ENCODE results near the gene DUSP7. TPM values are rescaled to one million over a fixed set of nuclear protein-coding genes. Genes with fewer than 3 reads are reported as not detected.

The DUSP7 gene
- total RNA-seq, 1 experiment from 2014 or later, result 40.9 TPM

DNA sequence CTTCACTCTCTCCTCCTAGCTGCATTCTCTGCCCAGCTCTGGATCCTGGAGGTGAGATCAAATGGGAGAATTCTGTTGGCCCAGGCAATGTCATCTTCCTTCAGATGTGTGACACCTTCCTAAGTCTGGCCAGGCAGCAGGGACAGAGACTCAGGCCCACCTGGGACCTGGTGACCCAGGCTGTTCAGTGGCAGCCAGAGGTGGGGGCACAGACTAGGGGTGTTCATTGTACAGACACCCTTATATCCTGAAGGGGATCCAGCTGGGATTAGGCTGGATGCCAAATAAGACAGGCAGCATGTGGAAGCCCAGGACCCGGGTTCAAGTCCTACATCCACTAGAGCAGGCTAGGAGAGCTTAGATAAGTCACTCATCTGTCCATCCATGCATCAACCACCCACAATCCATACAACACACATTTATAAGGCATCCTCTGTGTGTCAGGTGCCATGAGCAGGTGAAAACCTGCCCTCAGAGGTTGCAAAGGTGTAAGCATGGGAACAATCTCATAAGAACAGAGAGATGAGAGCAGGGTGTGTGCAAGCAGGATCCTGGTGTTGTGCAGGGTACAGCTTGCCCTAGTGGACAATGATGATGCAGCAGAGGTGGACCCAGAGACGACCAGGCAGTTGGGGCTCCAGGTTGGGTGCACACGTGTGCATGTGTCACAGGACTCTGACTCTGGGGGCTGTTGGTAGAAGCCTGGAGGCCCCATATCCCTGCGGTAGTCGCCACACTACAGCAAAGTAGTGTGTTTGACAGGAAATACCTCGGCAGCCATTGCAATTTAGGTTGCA is 42.4 kb downstream of the DUSP7 start:
- no peaks in the 10 kb centered on the region for H4K20me1 ChIP-seq (ENCODE audit: low read length)
- no peak overlapping the region for H3K27ac ChIP-seq (ENCODE audit: low read length)
- ChIA-PET POLR2A (ENCODE audit: unreplicated experiment) (no interaction called here), CTCF (interaction anchor here (0.6 kb wide), 1 partner anchor 128 kb away, joined by 3 read pairs; no protein-coding TSS in a partner anchor)
- H2AFZ ChIP-seq (ENCODE audit: low read length), result no peak overlapping the region
- no peak overlapping the region for H3K4me3 ChIP-seq (ENCODE audit: low read length)
- DNase-seq (no peak), ATAC-seq (no peak)
- H3K9me2 ChIP-seq (replicated peaks; ENCODE audit: low read length), result no peaks in the 10 kb centered on the region
- H3K9me3 ChIP-seq (ENCODE audit: low read length), result no peaks in the 10 kb centered on the region
- no peaks in the 10 kb centered on the region for H3K27me3 ChIP-seq (ENCODE audit: low read length)
- H3K9ac ChIP-seq (ENCODE audit: low read length), result no peak overlapping the region
- no peaks in the 10 kb centered on the region for H3F3A ChIP-seq (ENCODE audit: low read length, unreplicated experiment)
- TF ChIP-seq EZH2phosphoT487 (IDR thresholded peaks at IDR 0.05; ENCODE audit: borderline replicate concordance, low read length), result no peak
- TF ChIP-seq, protein P1, sequence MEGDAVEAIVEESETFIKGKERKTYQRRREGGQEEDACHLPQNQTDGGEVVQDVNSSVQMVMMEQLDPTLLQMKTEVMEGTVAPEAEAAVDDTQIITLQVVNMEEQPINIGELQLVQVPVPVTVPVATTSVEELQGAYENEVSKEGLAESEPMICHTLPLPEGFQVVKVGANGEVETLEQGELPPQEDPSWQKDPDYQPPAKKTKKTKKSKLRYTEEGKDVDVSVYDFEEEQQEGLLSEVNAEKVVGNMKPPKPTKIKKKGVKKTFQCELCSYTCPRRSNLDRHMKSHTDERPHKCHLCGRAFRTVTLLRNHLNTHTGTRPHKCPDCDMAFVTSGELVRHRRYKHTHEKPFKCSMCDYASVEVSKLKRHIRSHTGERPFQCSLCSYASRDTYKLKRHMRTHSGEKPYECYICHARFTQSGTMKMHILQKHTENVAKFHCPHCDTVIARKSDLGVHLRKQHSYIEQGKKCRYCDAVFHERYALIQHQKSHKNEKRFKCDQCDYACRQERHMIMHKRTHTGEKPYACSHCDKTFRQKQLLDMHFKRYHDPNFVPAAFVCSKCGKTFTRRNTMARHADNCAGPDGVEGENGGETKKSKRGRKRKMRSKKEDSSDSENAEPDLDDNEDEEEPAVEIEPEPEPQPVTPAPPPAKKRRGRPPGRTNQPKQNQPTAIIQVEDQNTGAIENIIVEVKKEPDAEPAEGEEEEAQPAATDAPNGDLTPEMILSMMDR (conservative IDR thresholded peaks at IDR 0.05; ENCODE audit: low read depth, low read length), result no peak
- no peak for TF ChIP-seq EZH2 (IDR thresholded peaks at IDR 0.05; ENCODE audit: low read length, unreplicated experiment)
- intact Hi-C loops (cut with micrococcal nuclease), result no loop called here
- H3K4me2 ChIP-seq (ENCODE audit: low read length), result no peak overlapping the region
- BruUV-seq (replicated peaks), result no TSS peak
- no peaks in the 10 kb centered on the region for H3K4me1 ChIP-seq (ENCODE audit: insufficient read depth, low read length)
- no peaks in the 10 kb centered on the region for H3K79me2 ChIP-seq (ENCODE audit: low read length)
- H3K36me3 ChIP-seq (ENCODE audit: low read depth, low read length), result no peaks in the 10 kb centered on the region

DNA sequence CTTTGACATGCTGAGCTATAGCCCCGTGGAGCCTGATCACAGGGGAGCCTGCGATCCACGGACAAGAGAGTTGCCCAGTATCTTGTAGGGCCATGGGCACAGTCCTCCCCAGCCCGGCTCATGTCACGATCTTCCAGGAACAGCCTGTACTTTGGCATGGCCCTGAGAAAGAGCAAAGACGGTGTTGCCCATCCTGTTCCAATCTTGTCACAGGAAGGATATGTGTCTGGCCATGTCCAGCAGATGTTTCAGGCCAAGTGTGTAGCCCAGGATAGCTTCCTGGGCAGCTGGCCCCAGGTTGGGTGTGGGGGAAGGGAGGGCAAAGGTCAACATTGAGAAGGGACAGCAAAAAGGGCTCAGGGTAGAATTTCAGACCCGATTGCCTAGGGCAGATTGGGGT is 43.7 kb downstream of the DUSP7 start:
- CTCF ChIA-PET, result interaction anchor here (0.6 kb wide), 1 partner anchor 40 kb away, joined by 3 read pairs; no protein-coding TSS in a partner anchor
- Histone ChIP-seq H2AFZ (ENCODE audit: low read length) (no peak overlapping the region), H3K9me3 (ENCODE audit: low read length) (no peaks in the 10 kb centered on the region), H3K36me3 (ENCODE audit: low read depth, low read length) (no peaks in the 10 kb centered on the region), H3K4me2 (ENCODE audit: low read length) (no peak overlapping the region), H3K9ac (ENCODE audit: low read length) (no peak overlapping the region), H3K27me3 (ENCODE audit: low read length) (no peaks in the 10 kb centered on the region), H3K4me3 (ENCODE audit: low read length) (no peak overlapping the region), H3K9me2 (replicated peaks; ENCODE audit: low read length) (no peaks in the 10 kb centered on the region), H3K27ac (ENCODE audit: low read length) (no peak overlapping the region), H3K4me1 (ENCODE audit: insufficient read depth, low read length) (no peaks in the 10 kb centered on the region), H3K79me2 (ENCODE audit: low read length) (no peaks in the 10 kb centered on the region), H3F3A (ENCODE audit: low read length, unreplicated experiment) (no peaks in the 10 kb centered on the region), H4K20me1 (ENCODE audit: low read length) (no peaks in the 10 kb centered on the region)
- TF ChIP-seq, protein P1 (conservative IDR thresholded peaks at IDR 0.05; ENCODE audit: low read depth, low read length), result no peak
- no peak for TF ChIP-seq EZH2phosphoT487 (IDR thresholded peaks at IDR 0.05; ENCODE audit: borderline replicate concordance, low read length)
- TF ChIP-seq EZH2 (IDR thresholded peaks at IDR 0.05; ENCODE audit: low read length, unreplicated experiment), result no peak
- POLR2A ChIA-PET (ENCODE audit: unreplicated experiment), result no interaction called here
- intact Hi-C loops (cut with micrococcal nuclease), result no loop called here
- DNase-seq (no peak), ATAC-seq (no peak)
- BruUV-seq (replicated peaks), result no TSS peak

DNA sequence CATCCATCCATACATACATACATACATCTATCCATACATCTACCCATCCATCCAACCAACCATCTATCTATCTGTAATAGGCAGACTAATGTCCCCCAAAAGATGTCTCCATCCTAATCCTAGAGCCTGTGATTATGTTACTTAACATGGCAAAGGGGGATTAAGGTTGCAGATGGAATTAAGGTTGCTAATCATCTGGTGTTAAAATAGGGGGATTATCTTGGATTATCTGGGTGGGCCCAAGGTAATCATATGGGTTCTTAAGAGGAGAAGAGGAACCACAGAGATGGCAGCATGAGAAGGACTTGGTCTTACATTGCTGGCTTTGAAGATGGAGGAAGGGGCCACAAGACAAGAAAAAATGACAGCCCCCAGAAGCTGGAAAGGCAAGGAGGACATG is 45.9 kb downstream of the DUSP7 start:
- ChIA-PET CTCF (no interaction called here), POLR2A (ENCODE audit: unreplicated experiment) (no interaction called here)
- Histone ChIP-seq H3K9ac (ENCODE audit: low read length) (no peak overlapping the region), H4K20me1 (ENCODE audit: low read length) (no peaks in the 10 kb centered on the region), H3F3A (ENCODE audit: low read length, unreplicated experiment) (no peaks in the 10 kb centered on the region), H3K79me2 (ENCODE audit: low read length) (no peaks in the 10 kb centered on the region), H3K9me2 (replicated peaks; ENCODE audit: low read length) (no peaks in the 10 kb centered on the region), H3K4me2 (ENCODE audit: low read length) (no peak overlapping the region), H3K27ac (ENCODE audit: low read length) (no peak overlapping the region), H2AFZ (ENCODE audit: low read length) (no peak overlapping the region), H3K36me3 (ENCODE audit: low read depth, low read length) (no peaks in the 10 kb centered on the region), H3K4me3 (ENCODE audit: low read length) (no peak overlapping the region), H3K27me3 (ENCODE audit: low read length) (no peaks in the 10 kb centered on the region), H3K4me1 (ENCODE audit: insufficient read depth, low read length) (no peaks in the 10 kb centered on the region), H3K9me3 (ENCODE audit: low read length) (no peaks in the 10 kb centered on the region)
- intact Hi-C loops (cut with micrococcal nuclease), result no loop called here
- DNase-seq, result no peak
- BruUV-seq (replicated peaks), result no TSS peak
- no peak for ATAC-seq
- TF ChIP-seq, protein P1 (conservative IDR thresholded peaks at IDR 0.05; ENCODE audit: low read depth, low read length), result no peak
